GM10248 (cell line): ENCODE data around the gene HELZ.
"Not testable (repeated sequence)": the region's sequence is repeated elsewhere in the genome, so short reads cannot be mapped to it uniquely, and the experiment has no call there.

Experiments used
- CTCF ChIA-PET: fragments of 300-600 bp; sonication (Branson Sonifier 250); formaldehyde crosslinking; extraction: SDS; loops from one replicate; lab custom pipeline; 2021; ENCODE audit warnings: antibody characterized with exemption; lab: Yijun Ruan, JAX
- POLR2A ChIA-PET: fragments of 350-650 bp; sonication (Branson Sonifier 250); formaldehyde crosslinking; extraction: SDS; loops from one replicate; lab custom pipeline; 2020; ENCODE audit warnings: antibody characterized with exemption; lab: Yijun Ruan, JAX
- DNase-seq: peaks from one replicate; pipeline ENCODE4 v3.0.0; 2012; ENCODE audit errors: extremely low spot score
- CTCF ChIP-seq: IDR thresholded peaks from 2 replicates; pipeline ENCODE4 v1.5.1; 2012; ENCODE audit warnings: mild to moderate bottlenecking, low read depth; ENCODE audit errors: extremely low read depth, missing control alignments, control extremely low read depth

HELZ gene

DNA sequence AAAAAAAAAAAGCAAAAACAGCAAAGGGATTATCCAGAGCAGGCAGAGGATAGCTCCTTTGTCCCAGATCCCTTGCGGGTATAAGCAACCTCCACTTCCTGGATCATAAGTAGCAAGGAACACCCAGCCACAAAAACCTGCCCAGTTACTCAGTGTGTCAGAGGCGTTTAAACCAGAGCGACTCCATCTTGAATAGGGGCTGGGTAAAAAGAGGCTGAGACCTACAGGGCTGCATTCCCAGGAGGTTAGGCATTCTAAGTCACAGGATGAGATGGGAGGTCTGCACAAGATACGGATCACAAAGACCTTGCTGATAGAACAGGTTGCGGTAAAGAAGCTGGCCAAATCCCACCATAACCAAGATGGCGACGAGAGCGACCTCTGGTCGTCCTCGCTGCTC is 33.4 kb upstream of the HELZ start:
- ChIA-PET POLR2A (interaction anchor here (0.6 kb wide), 1 partner anchor 39 kb away, joined by 7 read pairs; no protein-coding TSS in a partner anchor), CTCF (interaction anchor here (1.3 kb wide), 1 partner anchor 11 kb away, joined by 3 read pairs; no protein-coding TSS in a partner anchor)
- DNase-seq, result no peak
- TF ChIP-seq CTCF, result no peak

- no peak for TF ChIP-seq CTCF
- no peak for DNase-seq
- ChIA-PET POLR2A (no interaction called here), CTCF (interaction anchor here (1.0 kb wide), 2 partner anchors 9 to 52 kb away, joined by 3 read pairs; no protein-coding TSS in a partner anchor)
Measured at GRCh38 chr17:67276075-67276474, 31.1 kb upstream of the HELZ start.

DNA sequence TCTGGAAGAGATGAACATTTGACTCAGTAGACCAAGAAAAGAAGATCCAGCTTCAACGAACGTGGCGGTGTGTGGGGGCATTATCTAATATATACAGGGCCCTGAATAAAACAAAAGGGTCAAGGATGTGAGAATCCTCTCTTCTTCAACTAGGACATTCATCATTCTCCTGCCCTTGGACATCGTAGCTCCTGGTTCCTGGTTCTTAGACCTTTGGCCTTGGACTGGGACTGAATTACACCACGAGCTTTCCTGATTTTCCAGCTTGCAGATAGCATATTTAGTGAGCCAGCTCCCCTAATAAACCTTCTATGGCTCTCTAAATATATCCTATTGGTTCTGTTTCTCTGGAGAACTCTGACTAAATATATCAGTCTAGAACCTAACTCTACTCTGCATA is 29.5 kb upstream of the HELZ start:
- CTCF ChIA-PET, result interaction anchor here (1.1 kb wide), 1 partner anchor 12 kb away, joined by 6 read pairs; no protein-coding TSS in a partner anchor
- DNase-seq, result no peak
- TF ChIP-seq CTCF, result no peak
- POLR2A ChIA-PET, result no interaction called here

DNA sequence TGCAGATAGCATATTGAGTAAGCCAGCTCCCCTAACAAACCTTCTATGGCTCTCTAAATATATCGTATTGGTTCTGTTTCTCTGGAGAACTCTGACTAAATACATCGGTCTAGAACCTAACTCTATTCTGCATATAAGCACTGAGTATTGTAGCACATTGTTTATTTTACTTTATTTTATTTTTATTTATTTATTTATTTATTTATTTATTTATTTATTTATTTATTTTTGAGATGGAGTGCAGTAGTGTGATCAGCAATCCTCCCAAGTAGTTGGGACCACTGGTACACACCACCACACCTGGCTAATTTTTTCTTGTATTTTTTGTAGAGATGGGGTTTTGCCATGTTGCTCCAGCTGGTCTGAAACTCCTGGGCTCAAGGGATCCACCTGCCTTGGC is 28.9 kb upstream of the HELZ start:
- no peak for TF ChIP-seq CTCF
- DNase-seq, result no peak
- POLR2A ChIA-PET, result no interaction called here
- CTCF ChIA-PET, result interaction anchor here (1.0 to 1.5 kb wide), 3 partner anchors 11 to 15 kb away, joined by 3 to 6 read pairs (median 4); no protein-coding TSS in a partner anchor

DNA sequence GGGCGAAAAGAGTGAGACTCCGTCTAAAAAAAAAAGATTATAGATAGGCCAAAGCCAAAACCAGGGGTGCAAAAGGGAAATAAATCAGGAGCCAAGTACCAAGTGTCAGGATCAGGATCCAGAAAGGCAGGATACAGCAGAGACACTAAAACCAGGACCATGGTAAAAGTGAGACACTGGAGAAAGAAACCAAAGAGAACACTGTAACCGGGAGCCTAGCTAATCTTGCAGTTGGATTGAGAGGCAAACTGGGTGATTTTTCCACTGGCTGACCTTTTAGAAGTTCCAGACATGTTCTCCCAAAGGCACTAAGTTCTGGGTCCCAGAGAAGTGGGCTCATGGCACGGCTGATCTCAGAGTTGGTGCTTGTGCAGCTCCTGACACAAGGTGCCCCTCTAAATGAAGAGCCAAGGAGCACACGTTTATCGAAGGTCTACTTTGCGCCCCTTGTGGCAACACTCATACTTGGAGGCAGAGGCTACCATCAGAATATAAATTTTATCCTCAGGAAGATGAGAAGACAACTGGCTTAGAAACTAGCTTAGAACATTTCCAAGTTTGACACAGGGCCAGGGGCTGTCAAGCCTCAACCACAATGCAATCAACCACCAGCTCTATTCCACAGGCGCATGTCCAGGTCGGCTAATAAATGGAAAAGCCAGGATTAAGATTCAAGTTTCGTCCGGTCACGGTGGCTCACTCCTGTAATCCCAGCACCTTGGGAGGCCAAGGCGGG is 27.5 kb upstream of the HELZ start:
- TF ChIP-seq CTCF, result peak; percentile 30
- ChIA-PET POLR2A (interaction anchor here (0.7 kb wide), 1 partner anchor 40 kb away, joined by 6 read pairs; no protein-coding TSS in a partner anchor), CTCF (interaction anchor here (1.0 to 1.7 kb wide), 6 partner anchors 10 to 21 kb away, joined by 3 to 5 read pairs (median 3); no protein-coding TSS in a partner anchor)
- DNase-seq, result no peak

DNA sequence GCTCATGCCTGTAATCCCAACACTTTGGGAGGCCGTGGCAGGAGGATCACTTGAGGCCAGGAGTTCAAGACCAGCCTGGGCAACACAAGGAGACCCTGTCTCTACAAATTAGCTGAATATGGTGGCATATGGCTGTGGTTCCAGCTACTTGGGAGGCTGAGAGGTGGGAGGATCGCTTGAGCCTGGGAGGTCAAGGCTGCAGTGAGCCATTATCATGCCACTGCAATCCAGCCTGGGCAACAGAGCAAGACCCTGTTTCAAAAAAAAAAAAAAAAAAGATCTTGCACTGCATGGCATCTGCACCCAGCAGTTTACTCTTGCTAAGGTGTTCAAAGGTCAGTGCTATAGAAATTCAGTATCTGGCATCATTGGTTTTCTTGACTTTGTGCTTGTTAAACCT is 26.2 kb upstream of the HELZ start:
- DNase-seq, POLR2A ChIA-PET, CTCF ChIA-PET: not testable (repeated sequence)

- TF ChIP-seq CTCF, result no peak
- DNase-seq, result no peak
- ChIA-PET CTCF (no interaction called here), POLR2A (no interaction called here)
Measured at GRCh38 chr17:67270416-67270815, 25.4 kb upstream of the HELZ start.
